Neural cell (in vitro differentiated cells): ENCODE data around the gene RNF19B. TPM values are rescaled to one million over a fixed set of nuclear protein-coding genes. Genes with fewer than 3 reads are reported as not detected.

Experiments used
- H2AFZ ChIP-seq: fragments of 200-600, 300-800 bp; sonication (generic), shearing (Covaris generic); 2 replicates; pipeline ENCODE4 v1.6.0; 2014; ENCODE audit warnings: low read depth, mild to moderate bottlenecking, antibody characterized with exemption, low read length, moderate library complexity
- H3F3A ChIP-seq: fragments of 200-600 bp; shearing (Covaris generic); 2 replicates; pipeline ENCODE4 v1.6.1; 2016; ENCODE audit warnings: mild to moderate bottlenecking, moderate library complexity, mixed read lengths, antibody characterized with exemption, low read length; ENCODE audit not compliant: insufficient read depth, poor library complexity, severe bottlenecking
- H3K27ac ChIP-seq: fragments of 200-600, 300-800 bp; sonication (generic), shearing (Covaris generic); 2 replicates; pipeline ENCODE4 v1.5.1; 2014; ENCODE audit warnings: mild to moderate bottlenecking, low read length, moderate library complexity
- H3K27me3 ChIP-seq: fragments of 300-800, 200-600 bp; sonication (generic), shearing (Covaris generic); 2 replicates; pipeline ENCODE4 v1.6.0; 2014; ENCODE audit warnings: mild to moderate bottlenecking, low read depth, low read length, moderate library complexity; ENCODE audit not compliant: insufficient read depth
- H3K36me3 ChIP-seq: fragments of 300-800, 200-600 bp; sonication (generic), shearing (Covaris generic); 2 replicates; pipeline ENCODE4 v1.5.1; 2014; ENCODE audit warnings: mild to moderate bottlenecking, antibody characterized with exemption, low read length, moderate library complexity; ENCODE audit not compliant: insufficient read depth
- H3K4me2 ChIP-seq: fragments of 300-800, 200-600 bp; sonication (generic), shearing (Covaris generic); 2 replicates; pipeline ENCODE4 v1.6.0; 2014; ENCODE audit warnings: mild to moderate bottlenecking, low read length
- H3K4me3 ChIP-seq: fragments of 300-800, 200-600 bp; sonication (generic), shearing (Covaris generic); 2 replicates; pipeline ENCODE4 v1.5.1; 2014; ENCODE audit warnings: mild to moderate bottlenecking, low read length, moderate library complexity
- H3K79me2 ChIP-seq: fragments of 200-600 bp; shearing (Covaris generic); replicated peaks from 2 replicates; pipeline ENCODE4 v1.6.0; 2014; ENCODE audit warnings: mild to moderate bottlenecking, low read length, moderate library complexity; ENCODE audit not compliant: insufficient read depth
- H3K9ac ChIP-seq: fragments of 300-800, 200-600 bp; sonication (generic), shearing (Covaris generic); 2 replicates; pipeline ENCODE4 v1.6.1; 2016; ENCODE audit warnings: mild to moderate bottlenecking, low read length, mixed read lengths
- H3K9me2 ChIP-seq: fragments of 200-600 bp; shearing (Covaris generic); 2 replicates; pipeline ENCODE4 v1.6.1; 2016; ENCODE audit warnings: mild to moderate bottlenecking, low read length, mixed read lengths; ENCODE audit not compliant: insufficient read depth
- H3K9me3 ChIP-seq: fragments of 200-600, 300-800 bp; sonication (generic), shearing (Covaris generic); 2 replicates; pipeline ENCODE4 v1.6.1; 2016; ENCODE audit warnings: mild to moderate bottlenecking, mixed run types, low read length, moderate library complexity, mixed read lengths
- H4K20me1 ChIP-seq: fragments of 200-600 bp; shearing (Covaris generic); 2 replicates; pipeline ENCODE4 v1.6.1; 2016; ENCODE audit warnings: mild to moderate bottlenecking, mixed run types; ENCODE audit not compliant: insufficient read depth
- EP300 ChIP-seq: fragments of 450-650 bp; conservative IDR thresholded peaks from 2 replicates; pipeline ENCODE4 v1.6.1; 2014; ENCODE audit warnings: antibody characterized with exemption, mild to moderate bottlenecking, moderate library complexity; ENCODE audit not compliant: poor library complexity, severe bottlenecking
- EZH2 ChIP-seq: fragments of 200-600, 300-800 bp; shearing (Covaris generic), sonication (generic); IDR thresholded peaks from 2 replicates; pipeline ENCODE4 v1.6.1; 2014; ENCODE audit warnings: antibody characterized with exemption, low read length, borderline replicate concordance, mild to moderate bottlenecking; ENCODE audit not compliant: insufficient read depth, poor library complexity, severe bottlenecking
- MXI1 ChIP-seq: fragments of 450-650 bp; conservative IDR thresholded peaks from 2 replicates; pipeline ENCODE4 v1.6.1; 2014; ENCODE audit warnings: antibody characterized with exemption, mild to moderate bottlenecking; ENCODE audit not compliant: poor library complexity, severe bottlenecking
- POLR2AphosphoS5 ChIP-seq: IDR thresholded peaks from 2 replicates; pipeline ENCODE4 v1.6.1; 2012
- RAD21 ChIP-seq: fragments of 450-650 bp; conservative IDR thresholded peaks from 2 replicates; pipeline ENCODE4 v1.6.1; 2014; ENCODE audit warnings: antibody characterized with exemption, mild to moderate bottlenecking, moderate library complexity
- SMC3 ChIP-seq: fragments of 450-650 bp; conservative IDR thresholded peaks from 2 replicates; pipeline ENCODE4 v1.6.1; 2014; ENCODE audit warnings: antibody characterized with exemption, mild to moderate bottlenecking, moderate library complexity; ENCODE audit not compliant: poor library complexity
- TAF1 ChIP-seq: IDR thresholded peaks from 2 replicates; pipeline ENCODE4 v1.6.1; 2012; ENCODE audit warnings: low read depth
- polyA plus RNA-seq: library from polyadenylated mRNA; depleted of rRNA; stranded (reverse); fragments of >200 nt; gene quantifications from 2 replicates; pipeline ENCODE4 v1.2.3, GENCODE V29; 2014
- TF ChIP-seq, protein P1 (sequence below): fragments of 450-650 bp; IDR thresholded peaks from 2 replicates; pipeline ENCODE4 v1.5.1; 2014; ENCODE audit warnings: antibody characterized with exemption, mild to moderate bottlenecking, moderate library complexity; ENCODE audit not compliant: poor library complexity, severe bottlenecking
- TF ChIP-seq, protein P2 (sequence below): IDR thresholded peaks from 2 replicates; pipeline ENCODE4 v1.6.1; 2012; ENCODE audit warnings: borderline replicate concordance

The RNF19B gene
- polyA plus RNA-seq, 1 donor from 2014 or later, result 22.1 TPM

DNA sequence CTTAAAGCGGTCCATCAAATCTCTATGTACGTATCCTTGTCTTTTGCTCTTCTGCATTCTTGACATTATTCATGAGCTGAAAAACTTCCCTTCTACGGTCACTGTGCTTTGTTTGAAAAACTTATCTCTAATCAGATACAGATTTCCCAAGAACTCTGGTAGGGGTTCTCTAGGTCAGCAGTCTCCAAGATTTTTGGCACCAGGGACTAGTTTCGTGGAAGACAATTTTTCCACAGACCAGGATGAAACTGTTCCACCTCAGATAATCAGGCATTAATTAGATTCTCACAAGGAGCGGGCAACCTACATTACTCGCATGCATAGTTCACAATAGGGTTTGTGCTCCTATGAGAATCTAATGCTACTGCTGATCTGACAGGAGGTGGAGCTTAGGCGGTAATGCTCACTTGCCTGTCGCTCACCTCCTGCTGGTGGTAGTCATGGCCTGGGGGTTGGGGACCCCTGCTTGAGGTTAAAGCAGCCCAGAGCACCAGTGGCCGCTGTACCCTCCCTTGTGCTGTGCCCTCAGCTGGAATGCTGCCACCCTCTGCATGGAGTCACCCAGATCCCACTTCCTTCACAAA, 41.3 kb upstream of the RNF19B start:
- no peak overlapping the region for H3K4me3 ChIP-seq
- no peaks in the 10 kb centered on the region for H3K9me2 ChIP-seq
- H3K27ac ChIP-seq, result no peak overlapping the region
- no peak overlapping the region for H3K9ac ChIP-seq
- no peaks in the 10 kb centered on the region for H4K20me1 ChIP-seq
- H2AFZ ChIP-seq, result no peak overlapping the region
- H3K9me3 ChIP-seq, result no peaks in the 10 kb centered on the region
- H3K36me3 ChIP-seq, result peaks cover 5% of the 10 kb centered on the region
- H3K79me2 ChIP-seq, result no peaks in the 10 kb centered on the region
- TF ChIP-seq, protein P1, sequence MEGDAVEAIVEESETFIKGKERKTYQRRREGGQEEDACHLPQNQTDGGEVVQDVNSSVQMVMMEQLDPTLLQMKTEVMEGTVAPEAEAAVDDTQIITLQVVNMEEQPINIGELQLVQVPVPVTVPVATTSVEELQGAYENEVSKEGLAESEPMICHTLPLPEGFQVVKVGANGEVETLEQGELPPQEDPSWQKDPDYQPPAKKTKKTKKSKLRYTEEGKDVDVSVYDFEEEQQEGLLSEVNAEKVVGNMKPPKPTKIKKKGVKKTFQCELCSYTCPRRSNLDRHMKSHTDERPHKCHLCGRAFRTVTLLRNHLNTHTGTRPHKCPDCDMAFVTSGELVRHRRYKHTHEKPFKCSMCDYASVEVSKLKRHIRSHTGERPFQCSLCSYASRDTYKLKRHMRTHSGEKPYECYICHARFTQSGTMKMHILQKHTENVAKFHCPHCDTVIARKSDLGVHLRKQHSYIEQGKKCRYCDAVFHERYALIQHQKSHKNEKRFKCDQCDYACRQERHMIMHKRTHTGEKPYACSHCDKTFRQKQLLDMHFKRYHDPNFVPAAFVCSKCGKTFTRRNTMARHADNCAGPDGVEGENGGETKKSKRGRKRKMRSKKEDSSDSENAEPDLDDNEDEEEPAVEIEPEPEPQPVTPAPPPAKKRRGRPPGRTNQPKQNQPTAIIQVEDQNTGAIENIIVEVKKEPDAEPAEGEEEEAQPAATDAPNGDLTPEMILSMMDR, result no peak
- no peak for TF ChIP-seq MXI1
- TF ChIP-seq, protein P2, sequence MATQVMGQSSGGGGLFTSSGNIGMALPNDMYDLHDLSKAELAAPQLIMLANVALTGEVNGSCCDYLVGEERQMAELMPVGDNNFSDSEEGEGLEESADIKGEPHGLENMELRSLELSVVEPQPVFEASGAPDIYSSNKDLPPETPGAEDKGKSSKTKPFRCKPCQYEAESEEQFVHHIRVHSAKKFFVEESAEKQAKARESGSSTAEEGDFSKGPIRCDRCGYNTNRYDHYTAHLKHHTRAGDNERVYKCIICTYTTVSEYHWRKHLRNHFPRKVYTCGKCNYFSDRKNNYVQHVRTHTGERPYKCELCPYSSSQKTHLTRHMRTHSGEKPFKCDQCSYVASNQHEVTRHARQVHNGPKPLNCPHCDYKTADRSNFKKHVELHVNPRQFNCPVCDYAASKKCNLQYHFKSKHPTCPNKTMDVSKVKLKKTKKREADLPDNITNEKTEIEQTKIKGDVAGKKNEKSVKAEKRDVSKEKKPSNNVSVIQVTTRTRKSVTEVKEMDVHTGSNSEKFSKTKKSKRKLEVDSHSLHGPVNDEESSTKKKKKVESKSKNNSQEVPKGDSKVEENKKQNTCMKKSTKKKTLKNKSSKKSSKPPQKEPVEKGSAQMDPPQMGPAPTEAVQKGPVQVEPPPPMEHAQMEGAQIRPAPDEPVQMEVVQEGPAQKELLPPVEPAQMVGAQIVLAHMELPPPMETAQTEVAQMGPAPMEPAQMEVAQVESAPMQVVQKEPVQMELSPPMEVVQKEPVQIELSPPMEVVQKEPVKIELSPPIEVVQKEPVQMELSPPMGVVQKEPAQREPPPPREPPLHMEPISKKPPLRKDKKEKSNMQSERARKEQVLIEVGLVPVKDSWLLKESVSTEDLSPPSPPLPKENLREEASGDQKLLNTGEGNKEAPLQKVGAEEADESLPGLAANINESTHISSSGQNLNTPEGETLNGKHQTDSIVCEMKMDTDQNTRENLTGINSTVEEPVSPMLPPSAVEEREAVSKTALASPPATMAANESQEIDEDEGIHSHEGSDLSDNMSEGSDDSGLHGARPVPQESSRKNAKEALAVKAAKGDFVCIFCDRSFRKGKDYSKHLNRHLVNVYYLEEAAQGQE, result no peak
- H3K4me2 ChIP-seq, result no peak overlapping the region
- no peaks in the 10 kb centered on the region for H3K27me3 ChIP-seq
- no peaks in the 10 kb centered on the region for H3F3A ChIP-seq

DNA sequence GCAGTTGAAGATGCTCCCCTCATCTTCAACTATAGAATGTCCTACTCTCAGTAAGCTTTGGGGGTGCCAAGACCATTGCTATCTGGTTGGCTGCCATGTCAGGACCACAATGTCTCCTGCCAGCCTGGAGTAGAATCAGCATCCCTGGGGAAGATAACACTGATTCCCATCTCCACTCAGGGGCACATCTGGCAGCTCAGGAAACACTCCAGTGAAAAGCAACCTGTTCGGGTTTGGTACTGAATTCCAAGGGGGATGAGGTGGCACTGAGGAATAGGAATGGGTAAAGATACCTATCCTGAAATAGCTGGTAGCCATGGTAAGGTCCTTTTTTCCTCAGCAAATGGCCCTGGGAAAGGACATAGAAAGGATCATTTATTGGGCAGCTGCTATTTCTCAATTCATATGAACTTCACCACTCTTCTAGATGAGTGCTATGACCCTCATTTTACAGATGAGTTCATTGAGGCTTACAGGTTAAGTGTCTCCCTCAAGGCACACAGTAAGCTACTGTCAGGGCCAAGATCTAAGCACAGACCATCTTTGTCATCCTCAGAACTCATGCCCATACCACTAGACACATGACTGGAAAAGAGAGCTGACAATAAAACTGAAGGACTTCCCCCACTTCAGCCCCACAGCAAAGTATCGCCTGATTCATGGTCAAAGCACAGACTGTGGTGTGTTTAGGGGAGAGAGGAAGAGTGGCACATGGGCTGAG, 40.7 kb upstream of the RNF19B start:
- Histone ChIP-seq H3K9me3 (no peaks in the 10 kb centered on the region), H2AFZ (no peak overlapping the region), H3K27me3 (no peaks in the 10 kb centered on the region), H3K27ac (no peak overlapping the region), H3F3A (no peaks in the 10 kb centered on the region), H3K36me3 (peaks cover 5% of the 10 kb centered on the region), H3K4me3 (no peak overlapping the region), H3K9me2 (no peaks in the 10 kb centered on the region), H3K4me2 (no peak overlapping the region), H4K20me1 (no peaks in the 10 kb centered on the region), H3K79me2 (no peaks in the 10 kb centered on the region), H3K9ac (no peak overlapping the region)
- TF ChIP-seq POLR2AphosphoS5 (no peak), RAD21 (no peak), EP300 (no peak), TAF1 (no peak), EZH2 (no peak), SMC3 (no peak), MXI1 (no peak)
- TF ChIP-seq, protein P2, result no peak
- TF ChIP-seq, protein P1, result no peak
